ENCODE measurements around the gene CSNK2A3. TPM values are rescaled to one million over a fixed set of nuclear protein-coding genes. Genes with fewer than 3 reads are reported as not detected.
A peak's percentile ranks its signal among the peaks of the same experiment; 100 is the strongest.

Gene CSNK2A3
- total and polyA plus RNA-seq, 9 of the 15 experiments (the other 6 are each of a cell fraction or from before 2014, with no cell fraction given) = 0.33 to 6.1 (median 1.8) TPM

- no peak for FAIRE-seq
- POLR2A ChIA-PET = no interaction called here
- no peaks in the 10 kb centered on the region for H3K9me1 ChIP-seq (ENCODE audit: control insufficient read depth, insufficient read depth, low read length)
Measured at GRCh38 chr11:11397036-11397415, 44.0 kb upstream of the CSNK2A3 start.

GRCh38 chr11:11396301-11397035 is 43.4 kb upstream of the CSNK2A3 start:
- Histone ChIP-seq H3K9ac (ENCODE audit: insufficient read depth in 1 of 2, low read depth in 2 of 2, low read length in 2 of 2) (no peak overlapping the region), H3K4me3 (no peak overlapping the region), H3K9me1 (ENCODE audit: control insufficient read depth, insufficient read depth, low read length) (no peaks in the 10 kb centered on the region), H3K4me1 (replicated peaks in 1 of 2; ENCODE audit: control insufficient read depth in 2 of 2, insufficient read depth in 2 of 2, low read length in 2 of 2) (no peaks in the 10 kb centered on the region), H3K4me2 (ENCODE audit: insufficient read depth, low read length) (no peak overlapping the region), H4K20me1 (replicated peaks; ENCODE audit: control insufficient read depth, insufficient read depth, low read length) (no peaks in the 10 kb centered on the region; the same call in 1 of the 2 replicates), H3K9me3 (replicated peaks; ENCODE audit: control insufficient read depth, insufficient read depth, low read depth, low read length) (no peaks in the 10 kb centered on the region), H3K79me2 (ENCODE audit: control insufficient read depth, insufficient read depth, low read length) (no peaks in the 10 kb centered on the region), H3K27ac (ENCODE audit: extremely low read depth, low read depth, low read length) (no peak overlapping the region), H3K27me3 (ENCODE audit: control insufficient read depth in 2 of 2, insufficient read depth in 2 of 2, low read length in 2 of 2) (peaks cover 2 to 22% of the 10 kb centered on the region in 2 experiments), H3K36me3 (ENCODE audit: control insufficient read depth, insufficient read depth, low read length) (no peaks in the 10 kb centered on the region), H2AFZ (ENCODE audit: low read depth, low read length) (no peak overlapping the region)
- intact Hi-C loops (cut with micrococcal nuclease) = no loop called here
- TF ChIP-seq CUX1 (CRISPR knock-in tag; IDR thresholded peaks at IDR 0.05) (no peak), ATF3 (IDR thresholded peaks at IDR 0.05) (peak; percentile 31; the same call in 1 of the 2 replicates), ATF3 (CRISPR knock-in tag; conservative IDR thresholded peaks at IDR 0.05) (no peak)
- ATAC-seq (no peak), DNase-seq (ENCODE audit: extremely low read depth in 1 of 4, low spot score in 3 of 4) (no peak), FAIRE-seq (no peak)
- no TSS peak for BruUV-seq (replicated peaks)
- in situ Hi-C loops (cut with MboI) = no loop called here
- WGBS (ENCODE audit: insufficient coverage, low coverage, missing lambda C conversion rate) = 0% methylated on average over 11 of the region's 11 CpGs
- ChIA-PET CTCF (ENCODE audit: low intra/inter-chr PET ratio) (no interaction called here), POLR2A (interaction anchor here (0.6 kb wide), 2 partner anchors 17 to 114 kb away, joined by 3 to 4 read pairs; no protein-coding TSS in a partner anchor)

More at GRCh38 chr11:11397036-11397415, 44.0 kb upstream of the CSNK2A3 start:
- no TSS peak for BruUV-seq (replicated peaks)
- H3K4me3 ChIP-seq = no peak overlapping the region
- no peaks in the 10 kb centered on the region for H3K79me2 ChIP-seq (ENCODE audit: control insufficient read depth, insufficient read depth, low read length)
- DNase-seq (ENCODE audit: extremely low read depth in 1 of 4, low spot score in 3 of 4) (no peak), ATAC-seq (no peak)
- no peak overlapping the region for H2AFZ ChIP-seq (ENCODE audit: low read depth, low read length)
- H3K4me2 ChIP-seq (ENCODE audit: insufficient read depth, low read length) = no peak overlapping the region
- peaks cover 2 to 18% of the 10 kb centered on the region in 2 experiments for H3K27me3 ChIP-seq (ENCODE audit: control insufficient read depth in 2 of 2, insufficient read depth in 2 of 2, low read length in 2 of 2)
- TF ChIP-seq ZNF507 (tag; conservative IDR thresholded peaks at IDR 0.05) (no peak), ZNF511 (CRISPR knock-in tag; IDR thresholded peaks at IDR 0.05) (no peak), NEUROD1 (IDR thresholded peaks at IDR 0.05; ENCODE audit: borderline replicate concordance, low read depth, low read length, partially characterized antibody) (no peak), RFX5 (IDR thresholded peaks at IDR 0.05; ENCODE audit: low read depth, low read length) (no peak)
- no peaks in the 10 kb centered on the region for H3K4me1 ChIP-seq (replicated peaks in 1 of 2; ENCODE audit: control insufficient read depth in 2 of 2, insufficient read depth in 2 of 2, low read length in 2 of 2)
- no peaks in the 10 kb centered on the region for H3K9me3 ChIP-seq (replicated peaks; ENCODE audit: control insufficient read depth, insufficient read depth, low read depth, low read length)
- H3K27ac ChIP-seq (ENCODE audit: extremely low read depth, low read depth, low read length) = no peak overlapping the region
- no peak overlapping the region for H3K9ac ChIP-seq (ENCODE audit: insufficient read depth in 1 of 2, low read depth in 2 of 2, low read length in 2 of 2)
- in situ Hi-C loops (cut with MboI) (no loop called here), intact Hi-C loops (cut with micrococcal nuclease) (no loop called here)
- no peaks in the 10 kb centered on the region; the same call in 1 of the 2 replicates for H4K20me1 ChIP-seq (replicated peaks; ENCODE audit: control insufficient read depth, insufficient read depth, low read length)
- CTCF ChIA-PET (ENCODE audit: low intra/inter-chr PET ratio) = no interaction called here
- 0% methylated on average over 2 of the region's 2 CpGs for WGBS (ENCODE audit: insufficient coverage, low coverage, missing lambda C conversion rate)
- no peaks in the 10 kb centered on the region for H3K36me3 ChIP-seq (ENCODE audit: control insufficient read depth, insufficient read depth, low read length)

Data from K562 (cell line).